Measurements from ENCODE around the gene STIP1. TPM values are rescaled to one million over a fixed set of nuclear protein-coding genes. Genes with fewer than 3 reads are reported as not detected.

Gene STIP1
- polyA plus RNA-seq, 1 experiment = 139 TPM

DNA sequence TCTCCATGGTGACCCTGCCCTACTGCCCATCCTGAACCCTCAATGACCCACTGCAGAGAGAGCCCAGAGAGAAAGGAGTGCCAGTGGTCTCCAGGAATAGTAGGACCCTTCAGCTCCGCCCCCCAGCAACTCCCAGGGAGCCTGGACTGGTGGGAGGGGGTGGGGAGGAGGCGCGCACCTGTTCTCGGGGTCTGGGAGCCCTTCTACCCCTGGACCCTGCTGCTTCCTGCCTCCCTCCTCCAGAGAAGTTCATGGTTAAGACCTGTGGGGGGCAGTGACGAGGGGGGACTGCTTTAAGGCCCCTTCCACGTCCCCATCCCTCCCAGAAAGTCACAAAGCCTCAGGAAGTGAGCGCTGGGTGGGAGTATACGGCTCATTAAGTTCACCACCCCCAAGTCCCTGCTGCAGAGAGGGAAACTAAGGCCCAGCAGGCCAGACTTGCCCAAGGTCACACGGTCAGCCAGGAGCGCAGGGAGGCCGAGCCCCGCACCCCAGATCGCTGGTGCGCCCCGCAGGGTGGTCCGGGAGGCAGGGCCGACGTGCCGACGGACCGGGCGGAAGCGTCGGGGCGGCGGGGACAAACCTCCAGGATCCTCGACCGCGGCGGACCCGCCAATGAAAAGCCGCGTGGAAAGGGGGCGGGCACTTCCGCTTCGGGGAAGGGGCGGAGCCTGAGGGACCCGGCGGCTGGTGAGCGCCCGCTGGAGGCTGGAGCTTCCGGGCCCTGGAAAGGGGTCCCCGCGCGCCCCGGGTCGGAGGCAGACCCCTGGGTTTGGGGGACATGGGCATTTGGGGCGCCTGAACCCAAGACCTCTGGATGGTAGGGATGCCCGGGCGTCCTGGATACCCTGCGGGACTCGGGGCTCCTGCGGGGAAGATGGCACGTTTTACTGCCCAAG lies 39.9 kb downstream of the STIP1 start, which contains the start of the genes NUDT22 and TRPT1:
TSS of gene NUDT22 (plus strand) at position 667 of the 899 bp plus-strand sequence. CDS start 379 bp downstream, outside the sequence.
TSS of gene TRPT1 (minus strand) at position 579 of the 899 bp plus-strand sequence. CDS start at position 253, 326 bp downstream.
- DNase-seq (ENCODE audit: low read depth) = no peak
- CTCF ChIA-PET = interaction anchor here (0.8 to 2.6 kb wide), 10 partner anchors 10 to 92 kb away, joined by 3 to 6 read pairs (median 4); partner anchors contain the start of genes CATSPERZ, PLCB3, PRDX5 and TRMT112
- H3K4me3 ChIP-seq (ENCODE audit: low read depth, low read length) = peak within 1 kb of the TSS; percentile 69
- H3K27me3 ChIP-seq (ENCODE audit: control insufficient read depth, insufficient read depth, low read length) = no peaks in the 10 kb centered on the region
- TF ChIP-seq, protein P1, sequence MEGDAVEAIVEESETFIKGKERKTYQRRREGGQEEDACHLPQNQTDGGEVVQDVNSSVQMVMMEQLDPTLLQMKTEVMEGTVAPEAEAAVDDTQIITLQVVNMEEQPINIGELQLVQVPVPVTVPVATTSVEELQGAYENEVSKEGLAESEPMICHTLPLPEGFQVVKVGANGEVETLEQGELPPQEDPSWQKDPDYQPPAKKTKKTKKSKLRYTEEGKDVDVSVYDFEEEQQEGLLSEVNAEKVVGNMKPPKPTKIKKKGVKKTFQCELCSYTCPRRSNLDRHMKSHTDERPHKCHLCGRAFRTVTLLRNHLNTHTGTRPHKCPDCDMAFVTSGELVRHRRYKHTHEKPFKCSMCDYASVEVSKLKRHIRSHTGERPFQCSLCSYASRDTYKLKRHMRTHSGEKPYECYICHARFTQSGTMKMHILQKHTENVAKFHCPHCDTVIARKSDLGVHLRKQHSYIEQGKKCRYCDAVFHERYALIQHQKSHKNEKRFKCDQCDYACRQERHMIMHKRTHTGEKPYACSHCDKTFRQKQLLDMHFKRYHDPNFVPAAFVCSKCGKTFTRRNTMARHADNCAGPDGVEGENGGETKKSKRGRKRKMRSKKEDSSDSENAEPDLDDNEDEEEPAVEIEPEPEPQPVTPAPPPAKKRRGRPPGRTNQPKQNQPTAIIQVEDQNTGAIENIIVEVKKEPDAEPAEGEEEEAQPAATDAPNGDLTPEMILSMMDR (IDR thresholded peaks at IDR 0.05; ENCODE audit: insufficient read depth, low read depth, low read length) = peak; percentile 42
- POLR2A ChIA-PET = interaction anchor here (0.7 to 1.0 kb wide), 2 partner anchors 16 to 92 kb away, joined by 3 to 5 read pairs; partner anchors contain the start of gene PRDX5
- H3K36me3 ChIP-seq (ENCODE audit: control insufficient read depth, insufficient read depth, low read length) = peaks cover 11% of the 10 kb centered on the region

DNA sequence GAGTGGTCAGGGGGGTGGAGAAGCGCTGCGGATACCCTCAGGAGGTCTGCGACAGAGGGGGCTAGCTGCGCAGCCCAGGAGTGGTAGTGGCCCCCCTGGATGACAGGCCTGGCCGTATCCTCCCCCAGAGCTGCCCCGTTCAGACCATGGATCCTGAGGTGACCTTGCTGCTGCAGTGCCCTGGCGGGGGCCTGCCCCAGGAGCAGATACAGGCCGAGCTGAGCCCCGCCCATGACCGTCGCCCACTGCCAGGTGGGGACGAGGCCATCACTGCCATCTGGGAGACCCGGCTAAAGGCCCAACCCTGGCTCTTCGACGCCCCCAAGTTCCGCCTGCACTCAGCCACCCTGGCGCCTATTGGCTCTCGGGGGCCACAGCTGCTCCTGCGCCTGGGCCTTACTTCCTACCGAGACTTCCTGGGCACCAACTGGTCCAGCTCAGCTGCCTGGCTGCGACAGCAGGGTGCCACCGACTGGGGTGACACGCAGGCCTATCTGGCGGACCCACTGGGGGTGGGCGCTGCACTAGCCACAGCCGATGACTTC lies 40.6 kb downstream of the STIP1 start:
- ChIA-PET POLR2A (interaction anchor here (1.0 kb wide), 1 partner anchor 15 kb away, joined by 5 read pairs; no protein-coding TSS in a partner anchor), CTCF (interaction anchor here (0.8 to 2.0 kb wide), 10 partner anchors 9 to 91 kb away, joined by 3 to 9 read pairs (median 4); partner anchors contain the start of genes CATSPERZ, PLCB3, PRDX5 and TRMT112)
- no peak for DNase-seq (ENCODE audit: low read depth)
- Histone ChIP-seq H3K4me3 (ENCODE audit: low read depth, low read length) (peak overlapping the region; percentile 69), H3K27me3 (ENCODE audit: control insufficient read depth, insufficient read depth, low read length) (no peaks in the 10 kb centered on the region), H3K36me3 (ENCODE audit: control insufficient read depth, insufficient read depth, low read length) (peaks cover 11% of the 10 kb centered on the region)
- TF ChIP-seq, protein P1 (IDR thresholded peaks at IDR 0.05; ENCODE audit: insufficient read depth, low read depth, low read length) = no peak

DNA sequence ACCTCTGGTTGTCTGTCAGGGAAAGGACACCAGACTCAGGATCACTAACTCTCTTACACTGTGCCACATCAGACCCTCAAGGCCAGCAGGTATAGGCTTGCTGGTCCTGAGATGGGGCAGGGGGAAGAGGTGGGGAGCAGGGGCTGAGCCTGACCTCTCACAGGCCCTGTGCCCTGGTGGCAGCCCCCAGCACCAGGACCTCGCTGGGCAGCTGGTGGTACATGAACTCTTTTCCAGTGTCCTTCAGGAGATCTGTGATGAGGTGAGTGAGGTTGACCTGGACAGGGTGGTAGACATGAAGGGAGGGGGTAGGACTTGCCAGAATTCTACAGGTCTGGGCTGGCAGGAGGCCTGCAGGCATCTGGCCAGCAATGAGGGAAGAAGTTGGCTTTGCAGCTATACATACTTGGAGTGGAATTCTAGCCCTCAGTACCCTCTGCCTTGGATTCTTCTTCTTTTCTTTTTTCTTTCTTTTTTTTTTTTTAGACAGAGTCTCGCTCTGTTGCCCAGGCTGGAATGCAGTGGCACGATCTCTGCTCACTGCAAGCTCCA lies 41.5 kb downstream of the STIP1 start:
- DNase-seq (ENCODE audit: low read depth) = no peak
- TF ChIP-seq, protein P1 (IDR thresholded peaks at IDR 0.05; ENCODE audit: insufficient read depth, low read depth, low read length) = no peak
- POLR2A ChIA-PET = no interaction called here
- H3K36me3 ChIP-seq (ENCODE audit: control insufficient read depth, insufficient read depth, low read length) = peaks cover 11% of the 10 kb centered on the region
- H3K27me3 ChIP-seq (ENCODE audit: control insufficient read depth, insufficient read depth, low read length) = no peaks in the 10 kb centered on the region
- peak overlapping the region; percentile 69 for H3K4me3 ChIP-seq (ENCODE audit: low read depth, low read length)
- CTCF ChIA-PET = interaction anchor here (0.9 to 2.0 kb wide), 5 partner anchors 10 to 77 kb away, joined by 3 to 9 read pairs (median 4); partner anchors contain the start of gene CATSPERZ

DNA sequence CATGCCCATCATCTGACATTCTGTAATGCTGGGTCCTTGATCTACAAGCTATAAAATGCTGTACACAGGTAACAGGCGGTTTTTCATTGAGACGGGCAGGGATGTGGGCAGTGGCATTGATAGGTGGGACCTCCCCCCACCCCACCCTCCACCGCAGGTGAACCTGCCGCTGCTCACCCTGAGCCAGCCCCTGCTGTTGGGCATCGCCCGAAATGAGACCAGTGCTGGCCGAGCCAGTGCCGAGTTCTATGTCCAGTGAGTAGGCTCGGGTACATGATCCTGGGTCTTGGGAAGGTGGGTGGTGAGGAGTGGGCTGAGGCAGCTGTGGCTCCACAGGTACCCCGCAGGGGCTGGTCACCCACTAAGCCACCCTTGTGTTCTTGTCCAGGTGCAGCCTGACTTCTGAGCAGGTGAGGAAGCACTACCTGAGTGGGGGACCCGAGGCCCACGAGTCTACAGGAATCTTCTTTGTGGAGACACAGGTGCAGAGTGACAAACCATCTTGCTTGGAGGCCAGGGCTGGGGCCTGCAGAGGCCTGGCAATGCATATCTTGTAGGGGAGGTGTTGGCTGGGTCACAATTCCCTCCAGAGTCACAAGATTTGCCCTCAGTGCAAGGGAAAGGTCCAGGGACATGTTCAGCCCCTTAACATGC lies 43.2 kb downstream of the STIP1 start:
- ChIA-PET POLR2A (interaction anchor here (0.7 to 1.0 kb wide), 2 partner anchors 12 to 512 kb away, joined by 4 to 8 read pairs; no protein-coding TSS in a partner anchor), CTCF (interaction anchor here (1.1 kb wide), 1 partner anchor 25 kb away, joined by 4 read pairs; no protein-coding TSS in a partner anchor)
- H3K4me3 ChIP-seq (ENCODE audit: low read depth, low read length) = no peak overlapping the region
- no peak for DNase-seq (ENCODE audit: low read depth)
- TF ChIP-seq, protein P1 (IDR thresholded peaks at IDR 0.05; ENCODE audit: insufficient read depth, low read depth, low read length) = no peak
- no peaks in the 10 kb centered on the region for H3K27me3 ChIP-seq (ENCODE audit: control insufficient read depth, insufficient read depth, low read length)
- H3K36me3 ChIP-seq (ENCODE audit: control insufficient read depth, insufficient read depth, low read length) = peaks cover 3% of the 10 kb centered on the region; the same call in 1 of the 2 replicates
